H9 (cell line): ENCODE measurements around the gene NALCN. TPM values are rescaled to one million over a fixed set of nuclear protein-coding genes. Genes with fewer than 3 reads are reported as not detected.
A peak's percentile ranks its signal among the peaks of the same experiment; 100 is the strongest.

Source experiments
- DNase-seq: peaks from one replicate; pipeline ENCODE4 v3.0.0-alpha.2; 2017
- H2AFZ ChIP-seq: one replicate; pipeline ENCODE4 v1.6.1; 2013; ENCODE audit warnings: mild to moderate bottlenecking, low read length, control low read depth, moderate library complexity
- H2AK5ac ChIP-seq: 2 replicates; pipeline ENCODE4 v1.6.1; 2013; ENCODE audit warnings: low read length, control low read depth, mixed read lengths; ENCODE audit not compliant: insufficient read length
- H2BK120ac ChIP-seq: one replicate; pipeline ENCODE4 v1.6.1; 2013; ENCODE audit warnings: low read depth, mild to moderate bottlenecking, low read length, control low read depth, inconsistent platforms; ENCODE audit not compliant: poor library complexity, severe bottlenecking
- H2BK12ac ChIP-seq: 2 replicates; pipeline ENCODE4 v1.6.1; 2013; ENCODE audit warnings: low read length, control low read depth, mixed read lengths, low read depth; ENCODE audit not compliant: insufficient read length
- H2BK15ac ChIP-seq: 2 replicates; pipeline ENCODE4 v1.6.1; 2013; ENCODE audit warnings: low read depth, low read length, control low read depth
- H2BK20ac ChIP-seq: one replicate; pipeline ENCODE4 v1.6.1; 2013; ENCODE audit warnings: low read depth, mild to moderate bottlenecking, low read length, control low read depth, inconsistent platforms; ENCODE audit not compliant: poor library complexity, severe bottlenecking
- H2BK5ac ChIP-seq: 2 replicates; pipeline ENCODE4 v1.6.1; 2013; ENCODE audit warnings: low read length, control low read depth, mixed read lengths; ENCODE audit not compliant: insufficient read length
- H3K14ac ChIP-seq: 2 replicates; pipeline ENCODE4 v1.6.1; 2013; ENCODE audit warnings: low read length, control low read depth; ENCODE audit not compliant: insufficient read depth
- H3K18ac ChIP-seq: 2 replicates; pipeline ENCODE4 v1.6.1; 2013; ENCODE audit warnings: low read depth, mild to moderate bottlenecking, mixed read lengths, low read length, control low read depth; ENCODE audit not compliant: insufficient read length
- H3K23ac ChIP-seq: 2 replicates; pipeline ENCODE4 v1.6.1; 2013; ENCODE audit warnings: low read length, control low read depth, mixed read lengths, low read depth; ENCODE audit not compliant: insufficient read length
- H3K23me2 ChIP-seq: 2 replicates; pipeline ENCODE4 v1.6.1; 2013; ENCODE audit warnings: low read depth, mild to moderate bottlenecking, mixed read lengths, low read length, control low read depth; ENCODE audit not compliant: insufficient read length, poor library complexity, severe bottlenecking
- H3K27ac ChIP-seq: 2 replicates; pipeline ENCODE4 v1.5.1; 2013; ENCODE audit warnings: low read length, control low read depth, mixed read lengths, low read depth; ENCODE audit not compliant: insufficient read length
- H3K27me3 ChIP-seq: 2 replicates; pipeline ENCODE4 v1.6.1; 2013; ENCODE audit warnings: low read length, control low read depth, inconsistent platforms; ENCODE audit not compliant: insufficient read depth
- H3K4ac ChIP-seq: 2 replicates; pipeline ENCODE4 v1.6.1; 2013; ENCODE audit warnings: low read depth, mild to moderate bottlenecking, control low read depth, inconsistent platforms, low read length, moderate library complexity
- H3K4me1 ChIP-seq: 2 replicates; pipeline ENCODE4 v1.6.1; 2013; ENCODE audit warnings: low read length, control low read depth, inconsistent platforms; ENCODE audit not compliant: insufficient read depth
- H3K4me2 ChIP-seq: 2 replicates; pipeline ENCODE4 v1.6.1; 2013; ENCODE audit warnings: low read length, control low read depth, mixed read lengths; ENCODE audit not compliant: insufficient read length, insufficient read depth
- H3K56ac ChIP-seq: 2 replicates; pipeline ENCODE4 v1.6.1; 2013; ENCODE audit warnings: low read depth, mild to moderate bottlenecking, mixed read lengths, low read length, control low read depth; ENCODE audit not compliant: insufficient read length
- H3K79me1 ChIP-seq: 2 replicates; pipeline ENCODE4 v1.6.1; 2013; ENCODE audit warnings: low read depth, mild to moderate bottlenecking, moderate library complexity, low read length, control low read depth, inconsistent platforms; ENCODE audit not compliant: insufficient read depth, poor library complexity, severe bottlenecking
- H3K79me2 ChIP-seq: 2 replicates; pipeline ENCODE4 v1.6.1; 2013; ENCODE audit warnings: low read length, control low read depth, inconsistent platforms; ENCODE audit not compliant: insufficient read depth
- H3K9ac ChIP-seq: 2 replicates; pipeline ENCODE4 v1.6.1; 2013; ENCODE audit warnings: low read length, control low read depth, mixed read lengths; ENCODE audit not compliant: insufficient read length; ENCODE audit errors: extremely low read depth
- H3K9me3 ChIP-seq: one replicate; pipeline ENCODE4 v1.6.1; 2013; ENCODE audit warnings: low read depth, low read length, inconsistent platforms; ENCODE audit not compliant: control insufficient read depth
- H3T11ph ChIP-seq: one replicate; pipeline ENCODE4 v1.6.1; 2013; ENCODE audit warnings: mild to moderate bottlenecking, low read length, control low read depth, inconsistent platforms
- H4K20me1 ChIP-seq: one replicate; pipeline ENCODE4 v1.6.1; 2013; ENCODE audit not compliant: control insufficient read depth, insufficient read length, insufficient read depth
- H4K5ac ChIP-seq: 2 replicates; pipeline ENCODE4 v1.6.1; 2013; ENCODE audit warnings: low read depth, mild to moderate bottlenecking, mixed read lengths, low read length, control low read depth; ENCODE audit not compliant: insufficient read length
- H4K8ac ChIP-seq: replicated peaks from 2 replicates; pipeline ENCODE4 v1.6.1; 2013; ENCODE audit warnings: low read length, control low read depth, mixed read lengths, low read depth; ENCODE audit not compliant: insufficient read length
- H4K91ac ChIP-seq: 2 replicates; pipeline ENCODE4 v1.6.1; 2013; ENCODE audit warnings: low read depth, mild to moderate bottlenecking, moderate library complexity, mixed read lengths, low read length, control low read depth; ENCODE audit not compliant: insufficient read length
- H3K27ac Mint-ChIP-seq, 3 experiments: 2 replicates in 2 of 3; 3 replicates in 1 of 3; pipeline ENCODE4 v1.8.0; 2020 to 2021; ENCODE audit warnings: mixed read lengths in 3 of 3, mild to moderate bottlenecking in 1 of 3, moderate library complexity in 1 of 3
- H3K27me3 Mint-ChIP-seq: 2 replicates; pipeline ENCODE4 v1.8.0; 2021; ENCODE audit warnings: low read depth, mild to moderate bottlenecking, moderate library complexity, mixed read lengths
- H3K36me3 Mint-ChIP-seq, 3 experiments: 2 replicates in 2 of 3; 3 replicates in 1 of 3; pipeline ENCODE4 v1.8.0; 2020 to 2021; ENCODE audit warnings: low read depth in 3 of 3, mixed read lengths in 3 of 3; ENCODE audit not compliant: insufficient read depth in 1 of 3
- H3K4me1 Mint-ChIP-seq, 2 experiments: 2 replicates each; pipeline ENCODE4 v1.8.0; 2020; ENCODE audit warnings: mixed read lengths in 2 of 2
- H3K4me3 Mint-ChIP-seq, 2 experiments: 2 replicates in 1 of 2; 3 replicates in 1 of 2; pipeline ENCODE4 v1.8.0; 2020 to 2021; ENCODE audit warnings: mild to moderate bottlenecking in 2 of 2, mixed read lengths in 2 of 2, moderate library complexity in 1 of 2
- H3K9me3 Mint-ChIP-seq, 2 experiments: 2 replicates in 1 of 2; 3 replicates in 1 of 2; pipeline ENCODE4 v1.8.0; 2020; ENCODE audit warnings: mild to moderate bottlenecking in 2 of 2, mixed read lengths in 2 of 2, moderate library complexity in 1 of 2
- WGBS: extraction: QIAGEN DNeasy Blood & Tissue Kit; methylation state at CpG from one replicate; pipeline ENCODE4 v1.1.7; 2013; ENCODE audit warnings: missing lambda C conversion rate, low lambda C conversion rate, mixed read lengths; ENCODE audit not compliant: insufficient read length; ENCODE audit errors: extremely low coverage; 5-methylcytosine and 5-hydroxymethylcytosine counted together
- total RNA-seq: library from RNA; stranded (reverse); gene quantifications from 2 replicates; pipeline ENCODE4 v1.2.1, GENCODE V29; 2021
- TF ChIP-seq, protein P1 (sequence below): fragments of 200-600 bp; sonication (generic); conservative IDR thresholded peaks from 3 replicates; pipeline ENCODE4 v1.8.0; 2021; ENCODE audit warnings: antibody characterized with exemption, mild to moderate bottlenecking

The NALCN gene
- total RNA-seq, 1 experiment from 2014 or later, result 0.09 TPM

DNA sequence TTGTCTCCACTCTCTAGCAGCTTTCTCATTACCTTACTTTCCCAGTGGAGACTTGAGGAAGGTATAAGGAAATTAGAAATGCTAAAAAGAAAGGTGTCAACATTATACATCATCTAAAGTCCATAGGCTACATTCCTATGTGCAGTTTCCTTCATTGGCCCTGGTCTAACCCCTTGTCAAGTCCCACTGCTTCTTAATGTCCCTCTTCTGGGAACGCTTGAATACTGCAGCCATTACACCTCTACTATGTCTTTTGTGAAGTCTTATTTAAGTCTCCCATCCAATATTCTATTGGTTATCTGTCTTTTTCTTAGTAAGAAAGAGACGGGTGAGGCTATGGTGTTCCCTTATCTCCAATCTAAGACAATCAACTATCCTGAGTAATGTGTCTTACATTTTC lies 409.1 kb downstream of the NALCN start:
- H3T11ph ChIP-seq, result no peak overlapping the region
- H3K4me2 ChIP-seq, result no peak overlapping the region
- H4K5ac ChIP-seq, result no peak overlapping the region
- H3K27me3 ChIP-seq, result no peaks in the 10 kb centered on the region
- H3K4ac ChIP-seq, result no peak overlapping the region
- H2AK5ac ChIP-seq, result no peak overlapping the region
- no peaks in the 10 kb centered on the region for H3K9me3 ChIP-seq
- H4K91ac ChIP-seq, result no peak overlapping the region
- TF ChIP-seq, protein P1, sequence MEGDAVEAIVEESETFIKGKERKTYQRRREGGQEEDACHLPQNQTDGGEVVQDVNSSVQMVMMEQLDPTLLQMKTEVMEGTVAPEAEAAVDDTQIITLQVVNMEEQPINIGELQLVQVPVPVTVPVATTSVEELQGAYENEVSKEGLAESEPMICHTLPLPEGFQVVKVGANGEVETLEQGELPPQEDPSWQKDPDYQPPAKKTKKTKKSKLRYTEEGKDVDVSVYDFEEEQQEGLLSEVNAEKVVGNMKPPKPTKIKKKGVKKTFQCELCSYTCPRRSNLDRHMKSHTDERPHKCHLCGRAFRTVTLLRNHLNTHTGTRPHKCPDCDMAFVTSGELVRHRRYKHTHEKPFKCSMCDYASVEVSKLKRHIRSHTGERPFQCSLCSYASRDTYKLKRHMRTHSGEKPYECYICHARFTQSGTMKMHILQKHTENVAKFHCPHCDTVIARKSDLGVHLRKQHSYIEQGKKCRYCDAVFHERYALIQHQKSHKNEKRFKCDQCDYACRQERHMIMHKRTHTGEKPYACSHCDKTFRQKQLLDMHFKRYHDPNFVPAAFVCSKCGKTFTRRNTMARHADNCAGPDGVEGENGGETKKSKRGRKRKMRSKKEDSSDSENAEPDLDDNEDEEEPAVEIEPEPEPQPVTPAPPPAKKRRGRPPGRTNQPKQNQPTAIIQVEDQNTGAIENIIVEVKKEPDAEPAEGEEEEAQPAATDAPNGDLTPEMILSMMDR, result peak; percentile 32; the same call in 2 of the 3 replicates
- no peak for DNase-seq
- no peak overlapping the region for H2BK5ac ChIP-seq
- Mint-ChIP-seq H3K9me3 (peaks cover 0 to 17% of the 10 kb centered on the region in 2 experiments; a peak in 3 of 5 replicates), H3K27ac (no peak overlapping the region), H3K4me3 (no peak overlapping the region), H3K36me3 (peaks cover 0 to 6% (median 0%) of the 10 kb centered on the region in 3 experiments; a peak in 2 of 7 replicates), H3K4me1 (peaks cover 26 to 33% of the 10 kb centered on the region in 2 experiments), H3K27me3 (no peaks in the 10 kb centered on the region)
- no peak overlapping the region for H3K9ac ChIP-seq
- no peak overlapping the region for H3K14ac ChIP-seq
- H4K20me1 ChIP-seq, result no peaks in the 10 kb centered on the region
- no peak overlapping the region for H2BK12ac ChIP-seq
- WGBS, result no CpG with 5 or more reads among the region's 2 CpGs
- H2BK120ac ChIP-seq, result no peak overlapping the region
- no peak overlapping the region for H4K8ac ChIP-seq
- peaks cover 6% of the 10 kb centered on the region; the same call in 1 of the 2 replicates for H3K4me1 ChIP-seq
- no peak overlapping the region for H3K23ac ChIP-seq
- no peak overlapping the region for H3K27ac ChIP-seq
- no peak overlapping the region for H2AFZ ChIP-seq
- no peak overlapping the region for H2BK20ac ChIP-seq
- H3K79me2 ChIP-seq, result no peaks in the 10 kb centered on the region
- H3K56ac ChIP-seq, result no peak overlapping the region
- no peak overlapping the region for H3K18ac ChIP-seq
- no peaks in the 10 kb centered on the region for H3K79me1 ChIP-seq
- H2BK15ac ChIP-seq, result no peak overlapping the region
- no peaks in the 10 kb centered on the region for H3K23me2 ChIP-seq

Other genes starting within 250 kb of the NALCN start
- gene ITGBL1, start 36.2 kb upstream of the NALCN start, total RNA-seq, result 0.04 TPM in 1 of 2 replicates, not detected in the other